B cell (primary cell): ENCODE results near the gene IMMP2L.

Experiments
- EZH2 ChIP-seq: IDR thresholded peaks from 2 replicates; pipeline ENCODE4 v1.6.1; 2012; ENCODE audit warnings: borderline replicate concordance, low read depth, mild to moderate bottlenecking, moderate library complexity, low read length; ENCODE audit not compliant: insufficient read depth, poor library complexity, severe bottlenecking
- TF ChIP-seq, protein P1 (sequence below): fragments of 200-600 bp; IDR thresholded peaks from one replicate; pipeline ENCODE4 v1.8.0; 2022; ENCODE audit warnings: antibody characterized with exemption, mild to moderate bottlenecking

DNA sequence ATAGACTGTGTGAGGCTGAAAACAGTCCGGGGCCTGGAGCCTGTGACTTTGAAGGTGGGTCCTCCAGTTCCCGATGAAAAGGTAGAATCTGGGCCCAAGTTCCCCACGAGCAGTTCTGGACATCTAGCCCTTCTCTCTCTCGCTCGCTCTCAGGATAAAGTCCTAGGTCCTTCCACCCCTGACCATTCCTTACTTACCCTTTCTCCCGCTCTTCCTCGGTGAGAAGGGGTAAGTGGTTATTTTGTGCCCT lies 713 bp downstream of the IMMP2L start:
- TF ChIP-seq, protein P1, sequence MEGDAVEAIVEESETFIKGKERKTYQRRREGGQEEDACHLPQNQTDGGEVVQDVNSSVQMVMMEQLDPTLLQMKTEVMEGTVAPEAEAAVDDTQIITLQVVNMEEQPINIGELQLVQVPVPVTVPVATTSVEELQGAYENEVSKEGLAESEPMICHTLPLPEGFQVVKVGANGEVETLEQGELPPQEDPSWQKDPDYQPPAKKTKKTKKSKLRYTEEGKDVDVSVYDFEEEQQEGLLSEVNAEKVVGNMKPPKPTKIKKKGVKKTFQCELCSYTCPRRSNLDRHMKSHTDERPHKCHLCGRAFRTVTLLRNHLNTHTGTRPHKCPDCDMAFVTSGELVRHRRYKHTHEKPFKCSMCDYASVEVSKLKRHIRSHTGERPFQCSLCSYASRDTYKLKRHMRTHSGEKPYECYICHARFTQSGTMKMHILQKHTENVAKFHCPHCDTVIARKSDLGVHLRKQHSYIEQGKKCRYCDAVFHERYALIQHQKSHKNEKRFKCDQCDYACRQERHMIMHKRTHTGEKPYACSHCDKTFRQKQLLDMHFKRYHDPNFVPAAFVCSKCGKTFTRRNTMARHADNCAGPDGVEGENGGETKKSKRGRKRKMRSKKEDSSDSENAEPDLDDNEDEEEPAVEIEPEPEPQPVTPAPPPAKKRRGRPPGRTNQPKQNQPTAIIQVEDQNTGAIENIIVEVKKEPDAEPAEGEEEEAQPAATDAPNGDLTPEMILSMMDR: no peak
- no peak for TF ChIP-seq EZH2
